Endodermal cell (in vitro differentiated cells): ENCODE data around the gene KCNN2. TPM values are rescaled to one million over a fixed set of nuclear protein-coding genes. Genes with fewer than 3 reads are reported as not detected.

ENCODE experiments used
- DNase-seq: peaks from one replicate; pipeline ENCODE4 v3.0.0-alpha.2; 2017
- H3K27ac ChIP-seq: 2 replicates; pipeline ENCODE4 v1.5.1; 2013; ENCODE audit warnings: mild to moderate bottlenecking, low read depth, low read length, moderate library complexity
- H3K27me3 ChIP-seq: 2 replicates; pipeline ENCODE4 v1.6.1; 2013; ENCODE audit warnings: mild to moderate bottlenecking, low read length, moderate library complexity; ENCODE audit not compliant: insufficient read depth, control insufficient read depth, poor library complexity, severe bottlenecking
- H3K36me3 ChIP-seq: 2 replicates; pipeline ENCODE4 v1.7.0; 2013; ENCODE audit warnings: mild to moderate bottlenecking, low read length, moderate library complexity; ENCODE audit not compliant: control insufficient read depth, insufficient read depth
- H3K4me1 ChIP-seq: one replicate; pipeline ENCODE4 v1.7.0; 2013; ENCODE audit warnings: low read length; ENCODE audit not compliant: control insufficient read depth, insufficient read depth
- H3K4me3 ChIP-seq: 2 replicates; pipeline ENCODE4 v1.5.1; 2013; ENCODE audit warnings: mild to moderate bottlenecking, low read length, moderate library complexity
- H3K9ac ChIP-seq: 2 replicates; pipeline ENCODE4 v1.6.1; 2013; ENCODE audit warnings: mild to moderate bottlenecking, low read length, moderate library complexity; ENCODE audit not compliant: poor library complexity, severe bottlenecking; ENCODE audit errors: extremely low read depth
- H3K9me3 ChIP-seq: 2 replicates; pipeline ENCODE4 v1.6.1; 2013; ENCODE audit warnings: mild to moderate bottlenecking, low read length, moderate library complexity; ENCODE audit not compliant: control insufficient read depth
- H3K27ac Mint-ChIP-seq: 2 replicates; pipeline ENCODE4 v1.8.0; 2020; ENCODE audit warnings: mixed read lengths
- H3K27me3 Mint-ChIP-seq: 2 replicates; pipeline ENCODE4 v1.8.0; 2021; ENCODE audit warnings: mild to moderate bottlenecking, mixed read lengths; ENCODE audit not compliant: insufficient read depth
- H3K36me3 Mint-ChIP-seq: 2 replicates; pipeline ENCODE4 v1.8.0; 2020; ENCODE audit warnings: low read depth, mixed read lengths
- H3K4me1 Mint-ChIP-seq: 2 replicates; pipeline ENCODE4 v1.8.0; 2020; ENCODE audit warnings: mixed read lengths
- H3K4me3 Mint-ChIP-seq: 2 replicates; pipeline ENCODE4 v1.8.0; 2020; ENCODE audit warnings: mild to moderate bottlenecking, moderate library complexity, mixed read lengths
- H3K9me3 Mint-ChIP-seq: 2 replicates; pipeline ENCODE4 v1.8.0; 2020; ENCODE audit warnings: mild to moderate bottlenecking, mixed read lengths
- CTCF ChIP-seq: fragments of 200-600 bp; sonication (generic); conservative IDR thresholded peaks from 2 replicates; pipeline ENCODE4 v1.5.0; 2021; ENCODE audit warnings: antibody characterized with exemption, mild to moderate bottlenecking
- WGBS, 2 experiments: methylation state at CpG; one replicate each; pipeline versions ENCODE4 v1.1.5 to v1.1.7; 2013; ENCODE audit warnings: missing lambda C conversion rate in 2 of 2, mixed read lengths in 1 of 2; ENCODE audit not compliant: insufficient coverage in 1 of 2, insufficient read length in 1 of 2; 5-methylcytosine and 5-hydroxymethylcytosine counted together
- total RNA-seq, 2 donors: library from RNA; stranded (reverse); fragmentation: NEBNext Ultra II Directional in 1 of 2; extraction: Animal tissue kit (Norgen Biotek cat#: 25700) in 1 of 2; gene quantifications; 2 replicates in 1 of 2; 3 replicates in 1 of 2; pipeline ENCODE4 v1.2.1, GENCODE V29; 2021

The KCNN2 gene
- total RNA-seq, 2 donors from 2014 or later = 3.0 to 4.7 TPM

GRCh38 chr5:114402206-114402605, 40.3 kb downstream of the KCNN2 start:
- Histone ChIP-seq H3K9me3 (no peaks in the 10 kb centered on the region), H3K27ac (no peak overlapping the region), H3K9ac (no peak overlapping the region), H3K36me3 (no peaks in the 10 kb centered on the region), H3K4me1 (no peaks in the 10 kb centered on the region), H3K4me3 (no peak overlapping the region), H3K27me3 (no peaks in the 10 kb centered on the region)
- Mint-ChIP-seq H3K27ac (no peak overlapping the region), H3K27me3 (no peaks in the 10 kb centered on the region), H3K36me3 (no peaks in the 10 kb centered on the region), H3K9me3 (peaks cover 8% of the 10 kb centered on the region), H3K4me1 (peaks cover 9% of the 10 kb centered on the region), H3K4me3 (no peak overlapping the region)
- DNase-seq = no peak
- 90 to 92% methylated on average over 1 of the region's 1 CpG for WGBS, 2 experiments
- TF ChIP-seq CTCF = no peak

GRCh38 chr5:114407783-114408182, 45.9 kb downstream of the KCNN2 start:
- DNase-seq = no peak
- Mint-ChIP-seq H3K4me3 (no peak overlapping the region), H3K9me3 (no peaks in the 10 kb centered on the region), H3K36me3 (no peaks in the 10 kb centered on the region), H3K4me1 (peaks cover 4% of the 10 kb centered on the region), H3K27me3 (no peaks in the 10 kb centered on the region), H3K27ac (no peak overlapping the region)
- no peaks in the 10 kb centered on the region for H3K36me3 ChIP-seq
- H3K27ac ChIP-seq = no peak overlapping the region
- H3K9ac ChIP-seq = no peak overlapping the region
- H3K4me1 ChIP-seq = no peaks in the 10 kb centered on the region
- no peaks in the 10 kb centered on the region for H3K9me3 ChIP-seq
- TF ChIP-seq CTCF = no peak
- WGBS, 2 experiments = 65 to 84% methylated on average over 2 to 3 of the region's 3 CpGs
- no peak overlapping the region for H3K4me3 ChIP-seq
- H3K27me3 ChIP-seq = no peaks in the 10 kb centered on the region

GRCh38 chr5:114408847-114409246, 47.0 kb downstream of the KCNN2 start:
- no peaks in the 10 kb centered on the region for H3K27me3 ChIP-seq
- Mint-ChIP-seq H3K27me3 (no peaks in the 10 kb centered on the region), H3K4me3 (no peak overlapping the region), H3K36me3 (no peaks in the 10 kb centered on the region), H3K4me1 (peaks cover 4% of the 10 kb centered on the region), H3K9me3 (no peaks in the 10 kb centered on the region), H3K27ac (no peak overlapping the region)
- 88 to 100% methylated on average over 1 to 3 of the region's 3 CpGs for WGBS, 2 experiments
- no peaks in the 10 kb centered on the region for H3K36me3 ChIP-seq
- H3K4me3 ChIP-seq = no peak overlapping the region
- no peak for TF ChIP-seq CTCF
- H3K9ac ChIP-seq = no peak overlapping the region
- H3K27ac ChIP-seq = no peak overlapping the region
- no peak for DNase-seq
- H3K4me1 ChIP-seq = no peaks in the 10 kb centered on the region
- H3K9me3 ChIP-seq = no peaks in the 10 kb centered on the region
